Measurements from ENCODE around the gene ZC3H12D.
"Not testable (repeated sequence)": the region's sequence is repeated elsewhere in the genome, so short reads cannot be mapped to it uniquely, and the experiment has no call there.

ZC3H12D gene

GRCh38 chr6:149458806-149459205, 26.0 kb downstream of the ZC3H12D start:
- no peak for DNase-seq (ENCODE audit: low spot score)

GRCh38 chr6:149458196-149458595, 26.6 kb downstream of the ZC3H12D start:
- DNase-seq (ENCODE audit: low spot score): no peak

- no peak for DNase-seq (ENCODE audit: low spot score)
Observed at GRCh38 chr6:149457316-149457884, 27.4 kb downstream of the ZC3H12D start.

GRCh38 chr6:149456311-149457021, 28.3 kb downstream of the ZC3H12D start:
- DNase-seq (ENCODE audit: low spot score): no peak

GRCh38 chr6:149455031-149455732, 29.6 kb downstream of the ZC3H12D start:
- DNase-seq (ENCODE audit: low spot score): no peak

GRCh38 chr6:149454346-149454848, 30.4 kb downstream of the ZC3H12D start:
- DNase-seq (ENCODE audit: low spot score): peak; percentile 59

GRCh38 chr6:149453597-149454345, 31.0 kb downstream of the ZC3H12D start:
- DNase-seq (ENCODE audit: low spot score): no peak

- no peak for DNase-seq (ENCODE audit: low spot score)
Observed at GRCh38 chr6:149452037-149452939, 32.5 kb downstream of the ZC3H12D start.

- peak; percentile 29 for DNase-seq (ENCODE audit: low spot score)
Observed at GRCh38 chr6:149451376-149452036, 33.3 kb downstream of the ZC3H12D start.

GRCh38 chr6:149450679-149451375, 34.0 kb downstream of the ZC3H12D start:
- DNase-seq (ENCODE audit: low spot score): peak; percentile 18

- DNase-seq (ENCODE audit: low spot score): no peak
Observed at GRCh38 chr6:149449831-149450678, 34.8 kb downstream of the ZC3H12D start.

- no peak for DNase-seq (ENCODE audit: low spot score)
Observed at GRCh38 chr6:149448821-149449453, 35.9 kb downstream of the ZC3H12D start.

- DNase-seq (ENCODE audit: low spot score): no peak
Observed at GRCh38 chr6:149446791-149447376, 37.9 kb downstream of the ZC3H12D start.

GRCh38 chr6:149445573-149445972, 39.2 kb downstream of the ZC3H12D start:
- DNase-seq (ENCODE audit: low spot score): no peak

GRCh38 chr6:149445095-149445466, 39.7 kb downstream of the ZC3H12D start:
- no peak for DNase-seq (ENCODE audit: low spot score)

GRCh38 chr6:149444360-149445094, 40.3 kb downstream of the ZC3H12D start:
- not testable (repeated sequence) for DNase-seq (ENCODE audit: low spot score)

GRCh38 chr6:149443411-149444181, 41.2 kb downstream of the ZC3H12D start:
- DNase-seq (ENCODE audit: low spot score): no peak
